Measurements from ENCODE around the gene ARHGEF11. TPM values are rescaled to one million over a fixed set of nuclear protein-coding genes. Genes with fewer than 3 reads are reported as not detected.

ARHGEF11 gene
- polyA plus RNA-seq, 1 experiment: 14.8 TPM

DNA sequence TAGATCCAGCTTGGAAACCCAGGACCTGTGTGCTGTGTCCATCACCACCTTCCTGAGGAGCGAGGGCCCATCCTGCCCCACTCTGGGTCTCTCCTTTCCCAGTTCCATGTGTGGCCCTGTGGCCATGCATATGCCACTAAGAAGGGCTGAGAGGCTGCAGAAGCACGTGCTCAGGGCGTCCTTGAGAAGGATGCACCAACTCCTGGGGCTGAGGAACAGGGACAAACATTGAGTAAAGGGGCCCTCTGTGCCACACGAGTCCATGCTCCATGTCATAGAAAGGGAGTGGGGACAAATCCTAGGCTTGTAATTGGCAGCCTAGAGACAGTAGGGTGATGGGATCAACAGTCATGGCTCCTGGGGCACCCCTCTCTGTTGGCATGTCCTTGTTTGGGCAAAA is 45.6 kb upstream of the ARHGEF11 start:
- TF ChIP-seq, protein P1, sequence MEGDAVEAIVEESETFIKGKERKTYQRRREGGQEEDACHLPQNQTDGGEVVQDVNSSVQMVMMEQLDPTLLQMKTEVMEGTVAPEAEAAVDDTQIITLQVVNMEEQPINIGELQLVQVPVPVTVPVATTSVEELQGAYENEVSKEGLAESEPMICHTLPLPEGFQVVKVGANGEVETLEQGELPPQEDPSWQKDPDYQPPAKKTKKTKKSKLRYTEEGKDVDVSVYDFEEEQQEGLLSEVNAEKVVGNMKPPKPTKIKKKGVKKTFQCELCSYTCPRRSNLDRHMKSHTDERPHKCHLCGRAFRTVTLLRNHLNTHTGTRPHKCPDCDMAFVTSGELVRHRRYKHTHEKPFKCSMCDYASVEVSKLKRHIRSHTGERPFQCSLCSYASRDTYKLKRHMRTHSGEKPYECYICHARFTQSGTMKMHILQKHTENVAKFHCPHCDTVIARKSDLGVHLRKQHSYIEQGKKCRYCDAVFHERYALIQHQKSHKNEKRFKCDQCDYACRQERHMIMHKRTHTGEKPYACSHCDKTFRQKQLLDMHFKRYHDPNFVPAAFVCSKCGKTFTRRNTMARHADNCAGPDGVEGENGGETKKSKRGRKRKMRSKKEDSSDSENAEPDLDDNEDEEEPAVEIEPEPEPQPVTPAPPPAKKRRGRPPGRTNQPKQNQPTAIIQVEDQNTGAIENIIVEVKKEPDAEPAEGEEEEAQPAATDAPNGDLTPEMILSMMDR (IDR thresholded peaks at IDR 0.05; ENCODE audit: low read depth, low read length): no peak
- ChIA-PET POLR2A (interaction anchor here (0.7 kb wide), 1 partner anchor 8 kb away, joined by 3 read pairs; no protein-coding TSS in a partner anchor), CTCF (interaction anchor here (0.9 to 8.1 kb wide), 15 partner anchors 10 to 394 kb away, joined by 3 to 406 read pairs (median 19); partner anchors contain the start of gene ETV3L)
- H3K27ac ChIP-seq (ENCODE audit: low read depth, low read length): no peak overlapping the region
- no peak for DNase-seq (ENCODE audit: low read depth, low spot score)
- H3K27me3 ChIP-seq (ENCODE audit: control insufficient read depth, insufficient read depth, low read length): no peaks in the 10 kb centered on the region
- no peak overlapping the region for H3K4me3 ChIP-seq (ENCODE audit: low read depth, low read length)
- no peaks in the 10 kb centered on the region for H3K9me3 ChIP-seq (ENCODE audit: control insufficient read depth, insufficient read depth, low read length)

DNA sequence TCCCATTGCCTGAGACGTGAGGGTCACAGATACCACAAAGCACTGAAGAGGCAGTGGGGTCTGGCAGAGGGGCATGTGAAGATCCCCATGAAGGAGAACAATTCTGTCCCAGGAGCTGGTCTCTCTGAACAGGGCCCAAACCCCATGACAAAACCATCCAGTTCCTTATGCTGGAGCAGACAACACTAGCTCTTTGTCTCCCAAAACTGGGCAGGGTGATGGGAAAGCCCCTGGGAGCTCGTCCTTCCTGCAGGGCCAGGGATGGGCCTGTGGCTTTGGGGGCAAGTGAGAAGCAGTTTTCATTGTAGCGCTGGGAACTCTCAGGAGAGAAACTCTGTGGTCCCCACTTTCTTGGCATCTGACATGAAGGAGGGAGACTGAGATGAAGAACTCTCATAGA is 45.2 kb upstream of the ARHGEF11 start:
- TF ChIP-seq, protein P1 (IDR thresholded peaks at IDR 0.05; ENCODE audit: low read depth, low read length): no peak
- Histone ChIP-seq H3K9me3 (ENCODE audit: control insufficient read depth, insufficient read depth, low read length) (no peaks in the 10 kb centered on the region), H3K27me3 (ENCODE audit: control insufficient read depth, insufficient read depth, low read length) (no peaks in the 10 kb centered on the region), H3K27ac (ENCODE audit: low read depth, low read length) (no peak overlapping the region), H3K4me3 (ENCODE audit: low read depth, low read length) (no peak overlapping the region)
- ChIA-PET CTCF (interaction anchor here (0.7 to 8.1 kb wide), 21 partner anchors 10 to 405 kb away, joined by 3 to 406 read pairs (median 5); partner anchors contain the start of gene ETV3L), POLR2A (interaction anchor here (1.0 to 1.4 kb wide), 3 partner anchors 16 to 65 kb away, joined by 3 to 9 read pairs (median 4); no protein-coding TSS in a partner anchor)
- no peak for DNase-seq (ENCODE audit: low read depth, low spot score)

- Histone ChIP-seq H3K27ac (ENCODE audit: low read depth, low read length) (no peak overlapping the region), H3K4me3 (ENCODE audit: low read depth, low read length) (0 out of 2 replicates have a peak overlapping the region, but pooled peaks have one; percentile 13), H3K9me3 (ENCODE audit: control insufficient read depth, insufficient read depth, low read length) (no peaks in the 10 kb centered on the region), H3K27me3 (ENCODE audit: control insufficient read depth, insufficient read depth, low read length) (no peaks in the 10 kb centered on the region)
- DNase-seq (ENCODE audit: low read depth, low spot score): peak; percentile 84
- CTCF ChIA-PET: interaction anchor here (0.6 to 8.1 kb wide), 38 partner anchors 9 to 405 kb away, joined by 3 to 406 read pairs (median 4); partner anchors contain the start of gene ETV3L
- POLR2A ChIA-PET: interaction anchor here (1.0 to 1.4 kb wide), 3 partner anchors 16 to 66 kb away, joined by 3 to 9 read pairs (median 4); no protein-coding TSS in a partner anchor
- TF ChIP-seq, protein P1 (IDR thresholded peaks at IDR 0.05; ENCODE audit: low read depth, low read length): peak; percentile 95
Measured at GRCh38 chr1:157090196-157090647, 44.7 kb upstream of the ARHGEF11 start.

DNA sequence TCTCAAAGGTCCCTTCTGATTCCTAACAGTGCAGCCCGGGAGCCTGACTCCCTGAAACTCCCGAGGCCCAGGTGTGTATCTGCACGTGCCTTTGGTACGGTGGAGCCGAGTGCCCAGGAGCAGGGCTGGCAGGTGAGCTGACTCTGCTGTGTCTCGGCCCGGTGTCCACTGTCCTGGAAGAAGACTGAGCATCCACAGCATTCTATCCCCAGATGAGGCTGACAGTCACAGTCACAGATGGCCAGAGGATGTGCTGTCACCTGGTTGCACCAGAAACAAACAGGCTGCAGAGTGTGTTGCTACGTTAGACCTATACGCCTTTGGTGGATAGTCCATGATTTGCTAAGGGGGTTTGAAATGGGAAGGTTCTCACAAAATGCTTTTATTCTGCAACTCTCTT is 44.2 kb upstream of the ARHGEF11 start:
- DNase-seq (ENCODE audit: low read depth, low spot score): no peak
- Histone ChIP-seq H3K4me3 (ENCODE audit: low read depth, low read length) (no peak overlapping the region), H3K9me3 (ENCODE audit: control insufficient read depth, insufficient read depth, low read length) (no peaks in the 10 kb centered on the region), H3K27ac (ENCODE audit: low read depth, low read length) (no peak overlapping the region), H3K27me3 (ENCODE audit: control insufficient read depth, insufficient read depth, low read length) (no peaks in the 10 kb centered on the region)
- ChIA-PET POLR2A (interaction anchor here (1.0 to 1.4 kb wide), 3 partner anchors 17 to 66 kb away, joined by 3 to 9 read pairs (median 4); no protein-coding TSS in a partner anchor), CTCF (interaction anchor here (0.6 to 8.1 kb wide), 34 partner anchors 9 to 406 kb away, joined by 3 to 406 read pairs (median 4); partner anchors contain the start of gene ETV3L)
- TF ChIP-seq, protein P1 (IDR thresholded peaks at IDR 0.05; ENCODE audit: low read depth, low read length): no peak

DNA sequence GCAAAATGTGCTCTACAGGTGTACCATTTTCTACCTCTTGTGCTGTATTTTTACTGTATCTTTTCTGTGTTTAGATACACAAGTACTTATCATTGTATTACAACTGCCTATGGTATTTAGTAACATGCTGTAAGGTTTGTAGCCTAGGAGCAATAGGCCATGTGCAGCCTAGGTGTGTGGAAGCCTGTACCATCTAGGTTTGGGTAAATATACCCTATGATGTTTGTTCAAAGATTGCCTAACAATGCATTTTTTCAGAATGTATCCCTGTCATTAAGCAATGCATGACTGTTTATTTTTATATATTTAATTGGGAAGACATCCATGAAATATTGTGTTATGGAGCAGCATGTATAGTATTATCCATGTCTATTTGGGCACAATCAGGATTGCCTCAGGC is 43.1 kb upstream of the ARHGEF11 start:
- peaks cover 2% of the 10 kb centered on the region for H3K27me3 ChIP-seq (ENCODE audit: control insufficient read depth, insufficient read depth, low read length)
- CTCF ChIA-PET: interaction anchor here (0.6 to 8.1 kb wide), 6 partner anchors 8 to 64 kb away, joined by 3 to 406 read pairs (median 4); no protein-coding TSS in a partner anchor
- no peak for DNase-seq (ENCODE audit: low read depth, low spot score)

More for the DNA sequence above, 43.1 kb upstream of the ARHGEF11 start:
- POLR2A ChIA-PET: no interaction called here
- TF ChIP-seq, protein P1 (IDR thresholded peaks at IDR 0.05; ENCODE audit: low read depth, low read length): no peak
- no peak overlapping the region for H3K4me3 ChIP-seq (ENCODE audit: low read depth, low read length)
- H3K27ac ChIP-seq (ENCODE audit: low read depth, low read length): no peak overlapping the region
- no peaks in the 10 kb centered on the region for H3K9me3 ChIP-seq (ENCODE audit: control insufficient read depth, insufficient read depth, low read length)
